K562 (cell line): ENCODE data around the gene C3orf70. TPM values are rescaled to one million over a fixed set of nuclear protein-coding genes. Genes with fewer than 3 reads are reported as not detected.

ENCODE experiments used
- ATAC-seq: fragments of 200-7000 bp; cut with Tn5 transposase; 3 replicates; pipeline ENCODE4 v1.9.1; 2020; ENCODE audit warnings: moderate library complexity
- BruUV-seq: library from RNA; stranded (reverse); fragments of 400-500 nt; replicated peaks from 2 replicates; lab custom pipeline; 2021; lab: Mats Ljungman, UMichigan
- CTCF ChIA-PET: fragments of 300-600 bp; formaldehyde crosslinking; extraction: SDS; loops from one replicate; lab custom pipeline; 2021; ENCODE audit warnings: low intra/inter-chr PET ratio; lab: Yijun Ruan, JAX
- POLR2A ChIA-PET: fragments of 300-600, 350-650 bp; sonication (Branson Sonifier 250); formaldehyde crosslinking; extraction: SDS; loops from one replicate; lab custom pipeline; 2021; ENCODE audit warnings: antibody characterized with exemption, inconsistent platforms; lab: Yijun Ruan, JAX
- DNase-seq, 4 experiments: peaks; one replicate each; pipeline versions ENCODE4 v3.0.0 to v3.0.0-alpha.2; 2011 to 2018; ENCODE audit warnings: low spot score in 3 of 4, mixed read lengths in 3 of 4; ENCODE audit errors: extremely low read depth in 1 of 4
- FAIRE-seq: peaks from 2 replicates; lab custom pipeline; 2011; peaks lifted over from hg19 to GRCh38; lab: Jason Lieb, UNC
- H2AFZ ChIP-seq: 2 replicates; pipeline ENCODE4 v1.6.0; 2011; ENCODE audit warnings: low read depth, low read length, control low read depth, inconsistent platforms
- H3K27ac ChIP-seq: fragments of 200-600 bp; 3 replicates; pipeline ENCODE4 v1.8.0; 2011; ENCODE audit warnings: low read depth, mild to moderate bottlenecking, control low read depth, inconsistent platforms, low read length, moderate library complexity, mixed read lengths; ENCODE audit errors: extremely low read depth
- H3K27me3 ChIP-seq, 2 experiments: fragments of 300-600 bp in 1 of 2; 2 replicates in 1 of 2; 3 replicates in 1 of 2; pipeline versions ENCODE4 v1.6.0 to v1.8.0; 2011; ENCODE audit warnings: inconsistent platforms in 2 of 2, low read length in 2 of 2, mild to moderate bottlenecking in 1 of 2, mixed read lengths in 1 of 2, moderate library complexity in 1 of 2; ENCODE audit not compliant: control insufficient read depth in 2 of 2, insufficient read depth in 2 of 2
- H3K36me3 ChIP-seq: fragments of 300-600 bp; 3 replicates; pipeline ENCODE4 v1.8.0; 2011; ENCODE audit warnings: mild to moderate bottlenecking, low read length, inconsistent platforms; ENCODE audit not compliant: control insufficient read depth, insufficient read depth
- H3K4me1 ChIP-seq, 2 experiments: fragments of 200-600 bp in 1 of 2; replicated peaks in 1 of 2; 2 replicates in 1 of 2; 3 replicates in 1 of 2; pipeline versions ENCODE4 v1.5.1 to v1.8.0; 2011; ENCODE audit warnings: inconsistent platforms in 2 of 2, low read length in 2 of 2, mild to moderate bottlenecking in 1 of 2, mixed read lengths in 1 of 2, moderate library complexity in 1 of 2; ENCODE audit not compliant: control insufficient read depth in 2 of 2, insufficient read depth in 2 of 2
- H3K4me2 ChIP-seq: 2 replicates; pipeline ENCODE4 v1.6.1; 2011; ENCODE audit warnings: low read length, control low read depth, inconsistent platforms, mixed read lengths; ENCODE audit not compliant: insufficient read depth
- H3K4me3 ChIP-seq: fragments of 200-600 bp; sonication (generic), shearing (Covaris generic); 2 replicates; pipeline ENCODE4 v1.5.1; 2016; ENCODE audit warnings: control low read depth, inconsistent platforms
- H3K79me2 ChIP-seq: fragments of 200-600 bp; 3 replicates; pipeline ENCODE4 v1.8.0; 2011; ENCODE audit warnings: low read length, inconsistent platforms; ENCODE audit not compliant: control insufficient read depth, insufficient read depth
- H3K9ac ChIP-seq, 2 experiments: 2 replicates each; pipeline versions ENCODE4 v1.6.0 to v1.6.1; 2011; ENCODE audit warnings: low read depth in 2 of 2, low read length in 2 of 2, control low read depth in 1 of 2, inconsistent platforms in 1 of 2, mild to moderate bottlenecking in 1 of 2, mixed read lengths in 1 of 2; ENCODE audit not compliant: insufficient read depth in 1 of 2
- H3K9me1 ChIP-seq: one replicate; pipeline ENCODE4 v1.6.0; 2011; ENCODE audit warnings: inconsistent platforms, mild to moderate bottlenecking, low read length, moderate library complexity; ENCODE audit not compliant: control insufficient read depth, insufficient read depth
- H3K9me3 ChIP-seq: replicated peaks from 2 replicates; pipeline ENCODE4 v1.5.1; 2011; ENCODE audit warnings: low read depth, low read length, inconsistent platforms; ENCODE audit not compliant: control insufficient read depth, insufficient read depth
- H4K20me1 ChIP-seq: replicated peaks from 2 replicates; pipeline ENCODE4 v1.6.1; 2011; ENCODE audit warnings: low read length, inconsistent platforms, mixed read lengths; ENCODE audit not compliant: control insufficient read depth, insufficient read depth
- ADNP ChIP-seq: fragments of 200-800 bp; sonication (Bioruptor generic); IDR thresholded peaks from 2 replicates; pipeline ENCODE4 v1.6.1; 2016; ENCODE audit warnings: missing genetic modification characterization, missing compliant biosample characterization
- CBX2 ChIP-seq: fragments of 200-600 bp; sonication (generic); IDR thresholded peaks from one replicate; pipeline ENCODE4 v1.6.1; 2012; ENCODE audit warnings: mild to moderate bottlenecking, low read length, inconsistent platforms; ENCODE audit not compliant: insufficient read depth, poor library complexity, severe bottlenecking
- CC2D1A ChIP-seq: fragments of 450-650 bp; IDR thresholded peaks from 2 replicates; pipeline ENCODE4 v1.6.1; 2017; ENCODE audit warnings: mild to moderate bottlenecking
- ERF ChIP-seq: fragments of 450-650 bp; formaldehyde crosslinking; IDR thresholded peaks from 2 replicates; pipeline ENCODE4 v1.4.0; 2020; ENCODE audit warnings: mild to moderate bottlenecking, mixed read lengths
- FOS ChIP-seq: IDR thresholded peaks from 3 replicates; pipeline ENCODE4 v1.6.1; 2011; ENCODE audit not compliant: insufficient read length; ENCODE audit errors: extremely low read depth
- HMG20A ChIP-seq: fragments of 450-650 bp; formaldehyde crosslinking; conservative IDR thresholded peaks from 2 replicates; pipeline ENCODE4 v1.4.0; 2020; ENCODE audit warnings: mild to moderate bottlenecking, mixed read lengths
- HNRNPUL1 ChIP-seq: fragments of 200-400 bp; formaldehyde crosslinking; IDR thresholded peaks from 2 replicates; pipeline ENCODE4 v1.6.1; 2017; ENCODE audit warnings: low read length
- MECOM ChIP-seq: fragments of 250-450 bp; sonication (Bioruptor Pico); IDR thresholded peaks from 2 replicates; pipeline ENCODE4 v1.8.0; 2022; ENCODE audit warnings: inconsistent platforms
- MYC ChIP-seq, 2 experiments: fragments of 250-450 bp in 1 of 2; sonication (Bioruptor Pico) in 1 of 2; IDR thresholded peaks; 2 replicates each; pipeline versions ENCODE4 v1.5.1 to v1.6.1; 2012 to 2021; ENCODE audit warnings: low read depth in 2 of 2, borderline replicate concordance in 1 of 2, improper control_type of control experiment in 1 of 2, low read length in 1 of 2, mild to moderate bottlenecking in 1 of 2, moderate library complexity in 1 of 2
- NFYB ChIP-seq: IDR thresholded peaks from 2 replicates; pipeline ENCODE4 v1.6.1; 2011; ENCODE audit warnings: mild to moderate bottlenecking, moderate library complexity; ENCODE audit not compliant: insufficient read length; ENCODE audit errors: extremely low read depth
- STAG1 ChIP-seq: sonication (generic); formaldehyde crosslinking; IDR thresholded peaks from 2 replicates; pipeline ENCODE4 v1.5.0; 2020; ENCODE audit warnings: missing genetic modification reagents, borderline replicate concordance
- ZBTB17 ChIP-seq: fragments of 450-650 bp; formaldehyde crosslinking; IDR thresholded peaks from 2 replicates; pipeline ENCODE4 v1.4.0; 2020; ENCODE audit warnings: mild to moderate bottlenecking
- ZNF408 ChIP-seq: fragments of 250-450 bp; sonication (Bioruptor Pico); IDR thresholded peaks from 2 replicates; pipeline ENCODE4 v1.4.0; 2020; ENCODE audit warnings: low read depth, mild to moderate bottlenecking, moderate library complexity
- ZSCAN29 ChIP-seq: fragments of 450-650 bp; IDR thresholded peaks from 2 replicates; pipeline ENCODE4 v1.6.1; 2017
- WGBS: fragments of 100-300 bp; shearing (Covaris generic); methylation state at CpG from one replicate; pipeline ENCODE4 v1.1.6; 2016; ENCODE audit warnings: low coverage, mixed read lengths; ENCODE audit not compliant: insufficient coverage; ENCODE audit errors: missing lambda C conversion rate; 5-methylcytosine and 5-hydroxymethylcytosine counted together
- in situ Hi-C: fragments of 300-500 bp; cut with MboI; formaldehyde crosslinking; loops from 4 replicates; pipeline ENCODE4 v1.15.0; 2018; ENCODE audit warnings: inconsistent platforms, mixed read lengths
- intact Hi-C: fragments of 100-400 bp; cut with micrococcal nuclease; formaldehyde crosslinking; loops from 2 replicates; pipeline ENCODE4 v1.14.2; 2022
- polyA plus RNA-seq, 8 experiments: library from polyadenylated mRNA; depleted of rRNA in 4 of 8; stranded (reverse) in 5 of 8; unstranded in 3 of 8; fragments of >200 nt; fragmentation: Nextera tagmentation in 2 of 8; fragmentation: Illumina TruSeq in 1 of 8; extraction: Ambion mirVana in 2 of 8; extraction: Trizol in 1 of 8; gene quantifications; 2 replicates each; pipeline versions ENCODE4 v1.2.1 to v1.2.3, GENCODE V29; 2011 to 2014; ENCODE audit warnings: inconsistent platforms in 1 of 8, missing spikeins in 1 of 8
- total RNA-seq, 7 experiments: library from RNA; depleted of rRNA in 6 of 7; stranded (reverse); fragments of >200 nt in 6 of 7; fragmentation: Illumina TruSeq in 2 of 7; extraction: Trizol in 2 of 7; gene quantifications; 2 replicates each; pipeline versions ENCODE4 v1.2.1 to v1.2.3, GENCODE V29; 2011 to 2021; ENCODE audit warnings: low replicate concordance in 1 of 7
- TF ChIP-seq, protein P1 (sequence below): sonication (generic); formaldehyde crosslinking; IDR thresholded peaks from 2 replicates; pipeline ENCODE4 v1.8.0; 2022; ENCODE audit warnings: mild to moderate bottlenecking, missing genetic modification reagents
- TF ChIP-seq, protein P2 (sequence below): IDR thresholded peaks from 2 replicates; pipeline ENCODE4 v1.6.1; 2012; ENCODE audit warnings: low read depth, low read length, improper control_type of control experiment, borderline replicate concordance
- TF ChIP-seq, protein P3 (sequence below): sonication (generic); formaldehyde crosslinking; IDR thresholded peaks from 2 replicates; pipeline ENCODE4 v1.8.0; 2022; ENCODE audit warnings: mild to moderate bottlenecking, low read depth, missing genetic modification reagents
- TF ChIP-seq, protein P4 (sequence below): fragments of 150-350 bp; conservative IDR thresholded peaks from 2 replicates; pipeline ENCODE4 v1.6.1; 2014; ENCODE audit warnings: low read length

The C3orf70 gene
- total and polyA plus RNA-seq, 9 of the 15 experiments (the other 6 are each of a cell fraction or from before 2014, with no cell fraction given), result 0.01 to 0.04 (median 0.03) TPM; not detected in 6

DNA sequence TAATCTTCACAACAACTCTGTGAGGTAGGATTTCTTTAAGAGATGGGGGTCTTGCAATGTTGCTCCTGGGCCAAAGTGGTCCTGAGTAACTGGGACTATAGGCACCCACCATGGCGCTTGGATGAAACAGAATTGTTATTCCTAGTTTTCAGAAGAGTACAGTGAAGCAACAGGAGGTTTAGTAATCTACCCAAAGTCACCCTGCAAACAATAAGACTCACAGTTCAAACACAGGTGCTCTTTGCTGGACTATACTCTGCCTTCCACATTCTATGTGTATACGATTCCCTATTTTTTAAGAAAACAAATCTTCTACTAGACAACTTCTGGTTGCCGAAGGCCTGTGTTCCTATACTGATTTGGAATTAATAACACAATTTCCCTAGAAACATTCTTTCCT lies 8.1 kb downstream of the C3orf70 start:
- no peak overlapping the region for H2AFZ ChIP-seq
- DNase-seq (no peak), FAIRE-seq (no peak), ATAC-seq (no peak)
- H3K4me3 ChIP-seq, result no peak overlapping the region
- H3K27ac ChIP-seq, result no peak overlapping the region
- peaks cover 0 to 9% of the 10 kb centered on the region in 2 experiments; a peak in 3 of 5 replicates for H3K27me3 ChIP-seq
- no peak overlapping the region for H3K4me2 ChIP-seq
- H3K9me1 ChIP-seq, result no peaks in the 10 kb centered on the region
- H3K36me3 ChIP-seq, result no peaks in the 10 kb centered on the region
- WGBS, result 3% methylated on average over 3 of the region's 3 CpGs
- no peaks in the 10 kb centered on the region for H3K4me1 ChIP-seq
- intact Hi-C loops (no loop called here), in situ Hi-C loops (no loop called here)
- no TSS peak for BruUV-seq
- H3K9ac ChIP-seq, result no peak overlapping the region
- ChIA-PET CTCF (no interaction called here), POLR2A (interaction anchor here (0.6 to 1.0 kb wide), 2 partner anchors 11 to 23 kb away, joined by 3 read pairs; no protein-coding TSS in a partner anchor)
- no peaks in the 10 kb centered on the region for H3K79me2 ChIP-seq
- H4K20me1 ChIP-seq, result no peaks in the 10 kb centered on the region
- no peaks in the 10 kb centered on the region for H3K9me3 ChIP-seq
- no peak for TF ChIP-seq FOS
- TF ChIP-seq ERF (CRISPR knock-in tag), result no peak
- TF ChIP-seq, protein P1, sequence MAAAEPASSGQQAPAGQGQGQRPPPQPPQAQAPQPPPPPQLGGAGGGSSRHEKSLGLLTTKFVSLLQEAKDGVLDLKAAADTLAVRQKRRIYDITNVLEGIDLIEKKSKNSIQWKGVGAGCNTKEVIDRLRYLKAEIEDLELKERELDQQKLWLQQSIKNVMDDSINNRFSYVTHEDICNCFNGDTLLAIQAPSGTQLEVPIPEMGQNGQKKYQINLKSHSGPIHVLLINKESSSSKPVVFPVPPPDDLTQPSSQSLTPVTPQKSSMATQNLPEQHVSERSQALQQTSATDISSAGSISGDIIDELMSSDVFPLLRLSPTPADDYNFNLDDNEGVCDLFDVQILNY (CRISPR knock-in tag), result no peak
- TF ChIP-seq, protein P2, sequence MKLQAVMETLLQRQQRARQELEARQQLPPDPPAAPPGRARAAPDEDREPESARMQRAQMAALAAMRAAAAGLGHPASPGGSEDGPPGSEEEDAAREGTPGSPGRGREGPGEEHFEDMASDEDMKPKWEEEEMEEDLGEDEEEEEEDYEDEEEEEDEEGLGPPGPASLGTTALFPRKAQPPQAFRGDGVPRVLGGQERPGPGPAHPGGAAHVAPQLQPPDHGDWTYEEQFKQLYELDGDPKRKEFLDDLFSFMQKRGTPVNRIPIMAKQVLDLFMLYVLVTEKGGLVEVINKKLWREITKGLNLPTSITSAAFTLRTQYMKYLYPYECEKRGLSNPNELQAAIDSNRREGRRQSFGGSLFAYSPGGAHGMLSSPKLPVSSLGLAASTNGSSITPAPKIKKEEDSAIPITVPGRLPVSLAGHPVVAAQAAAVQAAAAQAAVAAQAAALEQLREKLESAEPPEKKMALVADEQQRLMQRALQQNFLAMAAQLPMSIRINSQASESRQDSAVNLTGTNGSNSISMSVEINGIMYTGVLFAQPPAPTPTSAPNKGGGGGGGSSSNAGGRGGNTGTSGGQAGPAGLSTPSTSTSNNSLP, result no peak
- no peak for TF ChIP-seq HNRNPUL1
- no peak for TF ChIP-seq ZNF408 (CRISPR knock-in tag)
- no peak for TF ChIP-seq CC2D1A
- TF ChIP-seq ZSCAN29, result no peak
- TF ChIP-seq MECOM (CRISPR knock-in tag), result no peak
- TF ChIP-seq MYC (IDR thresholded peaks at IDR 0.05; ENCODE audit: low read depth, low read length), result no peak
- no peak for TF ChIP-seq MYC (CRISPR knock-in tag; IDR thresholded peaks at IDR 0.05; ENCODE audit: borderline replicate concordance, low read depth)
- no peak for TF ChIP-seq ADNP
- no peak for TF ChIP-seq NFYB
- no peak for TF ChIP-seq CBX2
- TF ChIP-seq HMG20A (CRISPR knock-in tag), result no peak
- TF ChIP-seq STAG1, result no peak
- no peak for TF ChIP-seq ZBTB17 (CRISPR knock-in tag)
- TF ChIP-seq, protein P3, sequence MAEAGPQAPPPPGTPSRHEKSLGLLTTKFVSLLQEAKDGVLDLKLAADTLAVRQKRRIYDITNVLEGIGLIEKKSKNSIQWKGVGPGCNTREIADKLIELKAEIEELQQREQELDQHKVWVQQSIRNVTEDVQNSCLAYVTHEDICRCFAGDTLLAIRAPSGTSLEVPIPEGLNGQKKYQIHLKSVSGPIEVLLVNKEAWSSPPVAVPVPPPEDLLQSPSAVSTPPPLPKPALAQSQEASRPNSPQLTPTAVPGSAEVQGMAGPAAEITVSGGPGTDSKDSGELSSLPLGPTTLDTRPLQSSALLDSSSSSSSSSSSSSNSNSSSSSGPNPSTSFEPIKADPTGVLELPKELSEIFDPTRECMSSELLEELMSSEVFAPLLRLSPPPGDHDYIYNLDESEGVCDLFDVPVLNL (CRISPR knock-in tag), result no peak
- TF ChIP-seq, protein P4, sequence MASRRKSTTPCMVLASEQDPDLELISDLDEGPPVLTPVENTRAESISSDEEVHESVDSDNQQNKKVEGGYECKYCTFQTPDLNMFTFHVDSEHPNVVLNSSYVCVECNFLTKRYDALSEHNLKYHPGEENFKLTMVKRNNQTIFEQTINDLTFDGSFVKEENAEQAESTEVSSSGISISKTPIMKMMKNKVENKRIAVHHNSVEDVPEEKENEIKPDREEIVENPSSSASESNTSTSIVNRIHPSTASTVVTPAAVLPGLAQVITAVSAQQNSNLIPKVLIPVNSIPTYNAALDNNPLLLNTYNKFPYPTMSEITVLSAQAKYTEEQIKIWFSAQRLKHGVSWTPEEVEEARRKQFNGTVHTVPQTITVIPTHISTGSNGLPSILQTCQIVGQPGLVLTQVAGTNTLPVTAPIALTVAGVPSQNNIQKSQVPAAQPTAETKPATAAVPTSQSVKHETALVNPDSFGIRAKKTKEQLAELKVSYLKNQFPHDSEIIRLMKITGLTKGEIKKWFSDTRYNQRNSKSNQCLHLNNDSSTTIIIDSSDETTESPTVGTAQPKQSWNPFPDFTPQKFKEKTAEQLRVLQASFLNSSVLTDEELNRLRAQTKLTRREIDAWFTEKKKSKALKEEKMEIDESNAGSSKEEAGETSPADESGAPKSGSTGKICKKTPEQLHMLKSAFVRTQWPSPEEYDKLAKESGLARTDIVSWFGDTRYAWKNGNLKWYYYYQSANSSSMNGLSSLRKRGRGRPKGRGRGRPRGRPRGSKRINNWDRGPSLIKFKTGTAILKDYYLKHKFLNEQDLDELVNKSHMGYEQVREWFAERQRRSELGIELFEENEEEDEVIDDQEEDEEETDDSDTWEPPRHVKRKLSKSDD, result no peak
